Ureter (tissue), 1 donor: ENCODE data around the gene WWOX. TPM values are rescaled to one million over a fixed set of nuclear protein-coding genes. Genes with fewer than 3 reads are reported as not detected.

Source experiments
- DNase-seq: peaks from one replicate; pipeline ENCODE4 v3.0.0-alpha.2; 2020; ENCODE audit warnings: low spot score
- total RNA-seq: library from RNA; stranded (reverse); gene quantifications from one replicate; pipeline ENCODE4 v1.2.4, GENCODE V29; 2023
- donor health status: DM: yes; HTN: yes; CAD: no.

The WWOX gene
- total RNA-seq, 1 donor from 2014 or later = 23.5 TPM

DNA sequence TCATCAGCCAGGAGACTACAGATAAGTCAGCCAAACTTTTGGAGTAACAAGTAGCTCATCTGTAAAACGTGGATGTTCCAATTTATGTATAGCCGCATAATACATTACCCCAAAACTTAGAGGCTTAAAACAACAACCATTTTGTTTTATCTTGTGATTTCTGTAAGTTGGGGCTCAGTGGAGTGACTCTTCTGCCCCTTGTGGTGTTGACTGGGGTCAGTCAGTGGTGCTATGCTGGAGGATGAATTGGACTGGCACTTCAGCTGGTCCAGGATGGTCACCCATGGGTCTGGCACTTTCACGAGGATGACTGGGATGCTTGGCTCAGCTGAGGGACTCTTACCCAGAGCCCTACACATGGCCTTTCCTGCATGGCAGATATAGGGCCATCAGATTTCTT is 172.5 kb downstream of the WWOX start:
- no peak for DNase-seq

DNA sequence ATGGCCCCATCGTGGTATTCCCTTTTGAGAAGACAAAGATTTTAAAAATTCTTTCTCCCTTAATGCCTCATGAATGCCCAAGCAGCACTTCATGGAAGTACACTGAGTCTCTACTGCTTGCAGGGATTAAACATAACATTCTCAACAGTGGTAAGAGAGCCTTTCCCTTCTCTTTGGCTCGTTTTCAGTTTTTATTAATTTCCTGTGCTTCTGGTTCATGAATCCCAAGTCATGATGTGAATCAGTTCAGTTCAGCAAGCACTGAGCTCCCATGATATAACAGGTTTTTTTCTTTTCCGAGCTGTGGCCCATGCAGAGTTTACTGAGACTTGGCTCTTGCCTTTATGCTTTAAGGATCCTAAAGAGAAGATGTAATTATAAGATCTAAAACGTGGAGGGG is 175.3 kb downstream of the WWOX start:
- no peak for DNase-seq

DNA sequence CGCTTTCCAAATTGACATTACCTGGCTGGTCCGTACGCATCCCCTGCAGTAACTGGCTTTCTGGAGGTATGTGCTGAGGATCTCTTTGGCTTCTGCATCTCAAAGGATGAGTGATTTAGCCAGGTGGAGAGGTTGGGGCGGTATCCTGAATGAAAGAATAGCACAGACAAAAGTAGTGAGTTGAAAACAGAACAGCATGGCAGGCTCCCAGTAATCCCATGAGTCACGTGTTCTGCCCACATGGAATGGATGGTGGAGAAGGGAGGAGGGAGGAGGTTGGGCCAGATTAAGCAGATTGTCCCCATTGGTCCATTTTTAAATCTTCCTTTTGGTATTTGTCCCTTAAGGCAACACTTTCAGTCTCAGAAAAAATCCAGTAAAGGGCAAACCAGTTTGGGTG is 176.0 kb downstream of the WWOX start:
- DNase-seq = no peak

DNA sequence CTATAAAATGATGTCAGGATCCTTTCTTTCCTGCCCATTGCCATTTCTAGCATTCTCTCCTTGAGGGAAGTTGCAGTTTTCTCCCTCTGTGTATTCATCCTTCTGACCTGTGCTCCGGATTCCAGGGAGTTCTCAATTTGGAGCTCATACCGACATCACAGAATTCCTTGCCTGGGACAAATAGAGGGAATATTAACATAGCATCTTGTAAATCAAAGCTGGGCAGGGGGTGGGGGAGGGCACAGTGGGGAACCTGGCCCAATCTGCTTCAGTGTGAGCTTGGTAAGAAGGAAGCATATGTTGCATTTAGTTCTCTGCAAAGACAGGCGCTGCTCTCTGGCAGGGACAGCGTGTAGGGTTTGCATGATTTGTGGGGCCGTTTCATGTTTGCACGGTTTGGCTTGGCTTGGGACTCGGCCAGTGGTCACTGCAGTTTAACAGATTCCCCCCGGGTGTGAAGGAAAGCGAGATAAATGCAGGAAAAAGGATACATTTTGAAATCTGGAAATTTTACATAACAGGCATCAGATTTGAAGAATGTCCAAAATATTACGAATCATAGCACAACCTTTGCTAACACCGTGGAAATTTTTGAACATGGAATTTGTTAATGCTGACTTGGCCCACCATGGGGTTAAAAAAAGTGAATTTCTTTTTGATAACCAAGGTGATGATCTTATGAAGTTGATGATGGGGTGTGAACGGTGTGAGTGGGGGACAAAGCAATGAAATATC is 178.0 kb downstream of the WWOX start:
- no peak for DNase-seq

DNA sequence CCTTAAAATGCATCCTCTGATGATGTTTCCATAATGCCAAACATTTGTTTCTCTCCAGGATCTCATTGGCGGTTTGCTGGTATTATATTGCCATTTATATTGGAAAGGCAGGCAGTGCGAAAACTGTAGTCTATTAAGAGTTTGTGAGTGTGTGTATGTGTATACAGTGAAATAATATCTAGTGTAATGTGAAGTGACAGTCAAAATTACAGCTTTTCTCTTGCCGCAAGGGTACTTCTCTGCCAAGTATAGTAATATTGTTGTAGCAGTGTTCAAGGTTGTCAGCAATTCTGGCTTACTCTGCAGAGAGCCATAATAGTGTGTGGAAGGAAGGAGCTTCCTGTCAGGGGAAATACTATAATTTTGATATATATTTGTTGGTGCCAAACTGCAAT is 178.6 kb downstream of the WWOX start:
- no peak for DNase-seq

DNA sequence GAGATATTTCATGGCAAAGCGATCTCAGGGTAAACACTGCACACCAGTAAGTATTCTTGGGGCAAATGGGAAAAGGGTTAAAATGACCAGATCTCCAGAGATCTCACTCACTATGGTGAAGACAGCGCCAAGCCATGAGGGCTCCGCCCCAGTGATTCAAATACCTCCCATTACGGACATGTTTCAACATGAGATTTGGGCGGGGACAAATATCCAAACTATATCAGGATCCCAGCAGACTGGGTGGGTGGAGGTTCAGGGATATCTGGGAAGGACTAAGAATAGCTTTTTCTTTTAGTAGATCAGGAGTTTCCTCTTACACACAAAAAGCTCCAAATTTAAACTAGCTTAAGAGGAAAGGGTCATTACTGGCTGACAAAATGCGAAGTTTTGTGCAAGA is 181.7 kb downstream of the WWOX start:
- DNase-seq = no peak

DNA sequence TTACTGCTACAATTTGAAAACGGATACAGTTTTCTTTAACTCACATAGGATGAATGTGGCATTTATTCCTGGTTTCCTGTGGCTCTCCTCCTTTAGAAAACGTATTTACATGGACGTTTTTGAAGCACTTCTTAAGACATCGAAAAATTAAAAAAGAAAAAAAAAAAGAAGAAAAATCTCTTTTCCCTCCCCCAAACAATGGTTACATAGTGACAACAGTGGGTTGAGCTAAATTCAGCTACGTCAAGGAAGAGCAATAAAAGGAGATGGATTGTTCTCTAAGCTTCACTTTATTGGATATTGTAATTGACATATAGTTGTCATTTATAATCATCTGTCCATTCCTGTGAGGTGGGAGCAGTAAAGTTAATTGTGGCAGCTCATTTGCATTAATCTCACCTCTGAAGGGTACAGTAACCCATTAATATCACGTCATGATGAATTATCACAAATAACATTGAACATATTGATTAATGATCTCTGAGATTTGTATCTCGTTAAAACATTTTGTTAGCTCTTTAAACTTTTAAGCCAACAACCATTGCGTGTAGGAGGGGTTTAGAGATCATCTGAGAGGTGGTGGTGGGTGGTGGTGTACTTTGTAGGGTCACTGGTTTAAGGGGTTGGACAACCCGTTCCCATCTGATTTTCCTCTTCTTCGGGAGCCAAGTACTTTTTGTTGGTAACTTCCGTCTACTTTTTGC is 184.2 kb downstream of the WWOX start:
- no peak for DNase-seq

DNA sequence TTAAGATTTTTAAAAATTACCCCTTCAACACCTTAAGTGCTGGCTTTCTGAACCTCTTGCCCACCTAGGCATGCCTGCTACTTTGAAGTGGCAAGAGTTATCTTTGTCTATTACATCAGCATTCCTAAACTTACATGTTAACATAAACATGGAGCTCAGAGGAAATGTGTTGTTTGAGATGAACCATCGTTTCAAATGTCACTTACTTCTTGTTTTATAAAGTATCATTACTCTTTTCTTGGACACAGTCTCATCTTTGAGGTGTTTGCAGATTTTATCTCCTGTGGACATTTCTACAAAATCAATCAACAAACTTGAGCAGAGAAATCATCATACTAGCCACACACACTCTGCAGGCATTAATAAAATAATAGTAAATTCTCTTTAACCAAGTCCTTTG is 184.9 kb downstream of the WWOX start:
- DNase-seq = no peak

DNA sequence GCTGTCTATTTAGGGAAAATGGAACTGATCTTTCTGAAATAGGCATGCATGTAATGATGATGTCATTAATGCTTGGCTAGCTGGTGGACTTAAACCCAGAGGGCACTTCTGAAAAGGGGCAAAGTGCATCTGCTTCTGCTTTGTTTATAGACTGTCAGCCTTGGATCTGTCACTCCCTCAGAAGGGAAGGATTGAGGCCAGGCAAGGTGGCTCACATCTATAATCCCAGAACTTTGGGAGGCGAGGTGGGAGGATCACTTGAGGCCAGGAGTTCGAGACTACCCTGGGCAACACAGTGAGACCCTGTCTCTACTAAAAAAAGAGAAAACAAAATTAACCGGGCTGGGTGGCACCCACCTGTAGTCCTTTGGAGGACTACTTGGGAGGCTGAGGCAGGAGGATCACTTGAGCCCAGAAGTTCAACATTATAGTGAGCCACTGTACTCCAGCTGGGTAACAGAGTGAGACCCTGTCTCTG is 185.5 kb downstream of the WWOX start:
- no peak for DNase-seq

DNA sequence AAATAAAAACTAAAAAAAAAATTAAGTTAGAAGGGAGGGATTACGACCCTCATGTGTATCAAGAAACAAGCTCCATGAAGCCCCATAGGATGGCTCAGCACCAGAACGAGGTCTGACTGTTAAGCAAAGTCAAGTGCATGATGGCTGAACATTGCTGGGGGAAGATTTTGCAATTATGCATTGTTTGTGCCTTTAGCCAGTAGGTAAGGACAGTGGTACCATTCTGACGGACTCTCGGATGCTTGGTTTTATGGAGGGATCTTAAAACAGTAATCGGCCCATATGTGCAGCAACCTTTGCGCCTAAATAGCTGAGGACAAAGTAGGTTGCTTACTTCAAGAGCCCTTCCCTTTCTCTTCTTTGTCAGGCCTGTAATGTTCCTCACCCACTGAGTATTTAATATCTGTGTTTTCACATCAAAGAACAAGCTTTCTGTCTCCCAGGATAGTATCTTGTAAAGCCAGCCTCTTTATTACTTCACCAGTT is 186.0 kb downstream of the WWOX start:
- DNase-seq = no peak

DNA sequence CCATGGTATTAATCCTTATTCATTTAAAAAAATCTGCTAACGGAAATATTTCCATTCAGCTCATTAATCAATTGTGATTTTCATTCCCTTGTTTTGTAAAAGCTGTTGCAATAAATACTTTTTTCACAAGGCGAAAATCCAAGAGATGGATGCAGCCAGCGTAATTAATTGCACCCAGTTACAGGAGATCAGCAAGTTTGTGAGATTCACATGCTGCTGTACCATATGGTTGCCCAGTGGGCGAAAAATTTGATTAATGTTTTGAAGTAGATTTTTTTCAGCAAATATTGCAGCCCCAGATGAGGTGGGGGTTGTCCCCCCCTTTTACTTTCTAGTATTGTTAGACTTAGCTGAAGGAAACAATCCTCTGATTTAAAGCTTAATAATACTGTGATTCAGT is 186.6 kb downstream of the WWOX start:
- no peak for DNase-seq

DNA sequence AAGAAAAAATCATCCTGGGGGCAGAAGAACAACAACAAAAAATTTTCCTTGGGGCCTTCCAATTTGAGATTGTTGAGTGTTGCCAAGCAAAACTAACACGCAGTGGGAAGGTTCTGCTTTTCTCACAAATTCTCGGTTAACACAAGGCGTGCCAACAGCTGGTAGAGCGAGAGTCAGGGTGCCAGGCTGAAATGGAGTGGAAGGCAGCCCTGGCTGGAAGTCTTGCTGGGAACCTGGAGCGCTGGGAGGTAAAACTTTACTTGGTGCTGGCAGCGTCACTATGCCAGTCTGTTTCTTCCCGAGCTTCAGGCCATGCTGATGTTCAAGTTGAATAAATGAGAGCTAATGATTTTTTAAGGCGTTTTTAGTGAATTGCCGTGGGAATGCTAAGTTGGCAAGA is 189.4 kb downstream of the WWOX start:
- no peak for DNase-seq

DNA sequence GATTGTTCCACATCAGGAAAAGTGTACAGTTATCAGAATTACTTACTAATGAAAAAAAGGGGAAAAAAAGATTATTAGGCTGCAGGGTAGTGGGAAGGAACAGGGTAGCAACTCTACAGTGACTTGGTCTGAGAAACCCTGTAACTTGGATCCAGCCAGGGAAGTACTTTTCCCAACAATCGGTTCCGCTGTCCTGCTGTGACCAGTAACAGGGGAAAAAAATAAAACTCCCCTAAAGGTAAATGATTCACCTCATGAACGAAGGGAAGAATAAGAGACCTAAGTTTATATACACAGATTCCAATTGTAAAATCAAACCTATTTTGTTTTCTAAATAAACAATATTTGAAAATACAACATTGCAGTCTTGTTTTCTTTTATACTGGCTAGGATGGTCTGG is 189.9 kb downstream of the WWOX start:
- DNase-seq = no peak

DNA sequence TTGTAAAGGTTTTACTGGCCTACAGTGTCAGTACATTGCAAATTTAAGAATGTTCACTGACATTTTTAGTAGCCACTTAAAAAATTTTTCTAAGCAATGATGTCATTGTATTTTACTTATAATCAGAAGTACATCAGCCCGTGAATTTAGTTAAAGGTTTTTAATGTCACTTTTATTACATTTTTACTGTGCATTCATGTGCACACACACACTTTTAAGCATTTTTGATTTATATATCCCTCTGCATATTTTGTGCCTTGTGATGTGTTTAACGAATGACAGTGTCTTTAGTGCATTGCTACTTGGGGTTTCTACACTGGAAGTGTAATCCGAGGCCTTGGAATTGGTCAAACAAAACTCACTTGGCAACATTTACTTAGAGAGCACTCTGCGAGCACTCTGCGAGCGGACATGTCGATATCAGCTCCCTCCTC is 190.4 kb downstream of the WWOX start:
- no peak for DNase-seq

DNA sequence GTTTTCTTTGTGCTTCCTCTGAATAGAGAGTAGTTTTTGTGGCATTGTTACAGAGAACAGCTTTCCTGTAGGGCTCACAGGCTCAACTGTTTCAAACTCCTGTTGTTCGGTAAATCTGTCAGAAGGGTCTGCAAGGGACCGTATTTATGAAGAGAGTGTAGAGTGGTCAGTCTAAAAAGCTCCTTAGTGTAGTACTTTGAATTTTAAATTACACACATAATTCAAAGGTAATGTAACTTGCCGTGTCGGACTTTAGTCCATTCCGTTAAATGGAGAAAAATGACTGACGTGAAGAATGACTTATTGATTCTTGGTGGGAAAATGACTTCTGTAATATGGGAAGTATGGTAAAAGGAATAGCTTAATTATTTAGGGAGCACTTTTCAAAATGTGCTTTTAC is 190.9 kb downstream of the WWOX start:
- DNase-seq = no peak

DNA sequence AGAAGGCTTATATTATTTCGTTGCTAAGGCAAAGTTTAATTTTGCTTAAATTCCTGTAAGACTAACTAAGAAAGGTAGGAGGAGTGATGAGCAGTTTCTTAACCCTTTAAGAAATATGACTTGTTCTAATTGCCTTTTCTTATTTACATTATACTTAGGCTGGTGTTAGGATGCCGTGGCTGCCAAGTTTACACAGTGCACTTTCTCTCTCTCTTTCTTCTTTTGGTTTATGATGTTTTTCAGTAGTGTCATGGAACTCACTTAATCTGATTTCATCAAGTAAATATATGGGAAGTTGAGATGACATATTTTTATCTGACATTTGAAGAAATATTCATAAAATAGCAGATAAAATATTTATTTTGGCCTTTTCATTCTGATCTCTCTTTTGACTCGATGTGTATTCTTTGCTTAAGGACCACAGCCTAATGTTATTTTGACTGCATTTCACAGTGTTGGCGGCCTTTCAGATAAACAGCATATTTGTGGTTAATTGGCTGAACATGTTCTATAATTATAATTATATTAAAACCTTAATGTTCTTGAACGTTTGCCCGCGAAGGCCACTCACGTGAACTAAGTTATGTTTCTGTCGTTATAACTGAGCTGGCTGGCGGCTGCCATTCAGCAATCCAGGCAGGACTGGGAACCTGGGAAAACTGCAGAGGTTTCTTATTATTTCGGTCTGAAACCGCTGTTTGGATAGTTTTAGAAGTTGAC is 191.6 kb downstream of the WWOX start:
- DNase-seq = no peak

DNA sequence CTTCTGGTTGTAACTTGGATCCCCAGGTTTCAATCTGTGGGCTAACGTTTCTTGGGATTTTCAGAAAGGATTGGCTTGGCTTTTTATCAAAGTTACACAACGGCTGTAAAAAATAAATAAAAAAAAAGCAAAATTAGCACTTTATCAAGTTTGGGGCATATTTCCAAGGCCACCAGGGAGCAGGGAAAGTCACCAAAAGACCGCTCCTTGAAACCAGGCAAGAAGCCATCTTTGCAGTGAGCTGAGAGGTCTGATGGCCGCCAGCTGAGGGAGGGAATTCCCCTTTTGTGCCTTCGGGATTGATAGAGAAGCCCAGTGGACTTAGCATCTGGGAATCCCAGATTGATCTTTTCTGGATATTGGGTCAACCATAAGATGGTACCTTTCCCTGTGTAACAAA is 192.2 kb downstream of the WWOX start:
- DNase-seq = no peak

DNA sequence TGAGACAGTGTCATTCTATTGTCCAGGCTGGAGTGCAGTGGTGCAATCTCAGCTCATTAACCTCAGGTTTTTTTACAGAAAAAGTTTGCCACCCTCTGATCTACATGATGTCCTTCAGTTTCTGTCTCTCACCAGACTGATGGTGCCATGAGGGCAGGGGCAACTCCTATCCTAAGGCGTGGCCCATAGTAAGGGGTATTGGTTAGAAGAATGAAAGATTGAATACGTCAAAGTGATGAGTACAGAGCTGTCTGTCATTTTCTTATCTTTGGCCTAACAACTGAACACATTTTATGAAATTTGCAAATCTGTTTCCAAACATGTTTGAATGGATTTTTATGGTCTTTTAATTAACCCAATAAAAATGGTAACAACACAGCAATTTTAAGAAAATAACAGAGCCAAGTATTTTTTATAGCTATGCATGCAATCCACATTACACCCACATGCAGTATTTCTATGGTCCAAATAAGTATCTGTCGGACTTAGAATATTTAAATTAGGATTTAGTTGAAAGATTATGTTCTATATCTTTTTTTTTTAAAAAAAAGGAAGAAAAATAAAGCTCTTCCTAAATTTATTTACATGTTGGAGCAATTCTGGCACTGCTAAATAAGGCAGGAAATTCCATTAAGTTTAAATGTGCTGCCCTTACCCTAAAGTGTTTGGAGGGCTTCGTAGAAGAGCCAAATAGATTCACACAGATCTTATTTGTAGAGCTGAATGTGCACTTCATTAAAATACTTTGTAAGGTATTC is 192.8 kb downstream of the WWOX start:
- DNase-seq = no peak

DNA sequence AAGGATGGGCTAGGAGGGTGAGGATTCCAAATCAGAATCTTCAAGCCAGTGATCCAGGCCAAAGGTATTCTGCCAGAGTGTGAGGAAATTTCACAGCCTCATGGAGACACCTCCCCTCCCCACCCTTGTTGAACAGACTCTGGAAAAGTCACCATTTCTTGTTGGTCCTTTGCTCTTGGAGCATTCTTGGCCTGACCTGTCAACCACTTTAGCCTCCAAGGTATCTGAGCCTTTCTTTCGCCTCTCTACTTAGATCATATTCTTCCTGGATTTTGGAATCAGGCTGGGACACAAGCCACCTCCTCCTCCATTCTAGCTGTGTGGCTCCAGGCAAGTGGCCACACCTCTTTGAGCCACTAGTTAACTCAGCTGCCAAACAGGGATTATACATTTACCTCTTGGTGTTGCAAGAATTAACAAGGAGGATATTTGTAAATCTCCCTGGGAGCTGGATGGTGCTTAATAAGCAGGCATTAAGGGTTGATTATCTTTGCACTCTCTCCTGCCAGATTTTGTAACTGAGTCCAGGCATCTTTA is 193.5 kb downstream of the WWOX start:
- DNase-seq = no peak

DNA sequence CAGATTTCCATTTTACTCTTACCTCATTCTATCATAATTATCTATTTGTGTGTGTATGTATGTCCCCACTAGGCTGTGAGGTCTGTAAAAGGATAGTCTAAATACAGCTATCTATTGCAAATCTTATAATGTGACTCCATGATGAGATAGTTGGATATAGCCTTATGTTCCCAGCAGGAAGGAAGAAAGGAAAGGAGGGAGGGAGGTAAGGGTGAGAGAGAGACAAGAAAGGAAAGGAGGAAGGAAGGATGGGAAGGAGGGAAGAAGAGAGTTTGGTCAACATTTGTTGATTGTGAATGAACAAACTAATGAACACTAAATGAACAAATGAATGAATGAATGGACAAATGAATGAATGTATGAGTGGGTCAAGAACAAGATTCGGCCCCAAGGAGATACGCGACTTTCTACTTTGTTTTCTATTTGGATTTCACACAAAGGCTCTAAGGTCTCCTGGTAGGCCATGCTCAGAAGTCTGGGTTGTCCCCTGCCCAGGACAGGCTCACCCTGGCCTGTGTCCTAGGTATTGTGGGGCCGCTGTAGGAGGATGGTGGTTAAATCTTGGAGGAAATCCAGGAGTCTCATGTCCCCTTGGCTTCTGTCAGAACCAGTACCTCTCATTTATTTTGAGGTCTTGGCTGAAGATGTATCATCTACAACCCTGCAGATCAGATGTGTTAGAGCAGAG is 195.2 kb downstream of the WWOX start:
- no peak for DNase-seq

DNA sequence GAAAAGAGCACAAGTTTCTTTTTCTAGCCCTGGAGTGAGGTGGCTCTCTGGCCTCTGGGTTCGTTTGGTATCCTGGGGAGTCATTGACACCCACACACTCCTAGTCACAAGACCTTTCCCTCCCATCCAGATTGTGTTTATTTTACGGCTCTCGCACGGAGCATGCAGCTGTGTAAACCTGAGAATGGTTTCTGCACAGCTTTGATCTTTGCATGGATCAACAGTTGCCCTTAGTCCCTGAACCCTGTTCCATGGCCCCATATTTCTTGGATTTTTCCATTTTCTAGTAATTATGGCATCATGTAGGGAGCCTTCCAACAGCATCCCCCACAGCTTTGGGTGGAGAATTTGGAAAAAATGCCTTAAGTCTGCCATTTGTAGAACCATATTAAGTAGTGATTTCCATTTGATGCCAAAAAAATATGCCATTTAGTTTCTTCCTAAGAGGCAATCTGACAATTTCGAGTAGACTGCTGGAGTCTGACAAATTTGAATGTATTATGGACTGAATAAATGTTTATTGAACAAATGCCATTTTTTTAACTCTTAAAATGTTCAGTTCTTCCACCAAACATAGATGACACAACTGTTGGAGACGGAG is 197.7 kb downstream of the WWOX start:
- DNase-seq = no peak
